Measurements from ENCODE around the gene CAVIN3.
A peak's percentile ranks its signal among the peaks of the same experiment; 100 is the strongest.

Gene CAVIN3

GRCh38 chr11:6320411-6321155, at the start of gene CAVIN3:
TSS of gene CAVIN3 (minus strand) at chr11:6320501. CDS start at chr11:6320476, 25 bp downstream.
- peak; percentile 57 for DNase-seq

DNA sequence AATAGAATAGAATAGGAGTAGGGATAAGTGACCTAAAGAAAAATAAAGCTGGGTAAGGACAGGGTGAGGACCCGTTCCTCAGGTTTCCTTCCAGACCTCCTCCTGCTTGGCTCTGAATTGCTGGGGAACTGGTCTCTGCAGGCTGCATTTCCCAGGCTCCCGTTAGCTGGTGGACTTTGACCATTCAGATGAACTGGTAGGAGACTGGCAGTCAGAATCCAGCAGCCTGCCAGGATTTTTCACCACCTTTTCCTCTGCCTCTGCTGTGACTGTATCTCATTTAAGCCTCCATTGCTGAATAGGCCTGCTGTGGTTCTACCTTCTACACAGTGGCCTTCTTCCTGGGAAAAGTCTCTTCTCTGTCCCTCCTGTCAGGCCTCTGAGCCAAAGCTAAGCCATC, 45.4 kb upstream of the CAVIN3 start:
- no peak for DNase-seq

DNA sequence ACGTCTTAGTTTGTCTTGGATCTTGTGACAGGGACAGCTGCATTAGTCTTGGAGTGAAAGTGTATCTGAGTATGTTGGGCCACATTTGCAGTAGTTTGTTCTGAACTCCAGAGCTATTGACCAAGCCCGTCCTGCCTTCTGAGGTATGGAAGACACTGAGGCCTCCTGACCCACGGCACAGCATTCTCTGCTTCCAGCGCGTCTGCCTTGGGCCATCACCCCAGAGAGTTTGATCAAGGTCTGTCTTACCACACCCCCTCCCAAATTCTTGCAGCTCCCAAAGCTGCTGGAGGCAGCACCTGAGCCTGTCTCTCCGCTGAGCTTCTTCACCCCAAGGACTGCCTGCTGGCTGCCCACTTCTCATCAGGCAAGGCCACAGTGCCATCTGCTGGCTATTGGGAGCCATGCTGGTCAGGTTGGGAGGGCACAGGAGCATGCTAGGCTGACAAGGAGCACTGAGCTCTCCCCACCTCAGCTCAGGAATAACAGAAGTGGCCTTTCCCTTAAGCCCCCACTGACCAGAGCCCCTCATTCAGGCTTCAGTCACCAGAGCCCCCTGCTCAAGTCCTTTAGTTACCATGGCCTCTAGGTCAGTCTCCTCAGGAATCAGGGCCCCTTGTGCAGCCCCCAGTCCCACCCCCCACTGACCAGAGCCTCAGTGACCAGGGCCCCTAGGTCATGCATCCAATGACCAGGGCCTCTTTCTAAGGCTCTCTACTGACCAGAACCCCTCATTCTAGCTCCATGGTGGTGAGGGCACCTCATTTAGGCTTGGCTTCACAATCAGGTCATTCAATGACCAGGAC, 42.8 kb upstream of the CAVIN3 start:
- DNase-seq = peak; percentile 70

- DNase-seq = no peak
These were observed 42.0 kb upstream of the CAVIN3 start for GRCh38 chr11:6362185-6362872.

- DNase-seq = no peak
These were observed 39.9 kb upstream of the CAVIN3 start for GRCh38 chr11:6360183-6360582.

GRCh38 chr11:6357222-6357621, 36.9 kb upstream of the CAVIN3 start:
- peak; percentile 21 for DNase-seq

GRCh38 chr11:6356503-6357055, 36.3 kb upstream of the CAVIN3 start:
- no peak for DNase-seq

DNA sequence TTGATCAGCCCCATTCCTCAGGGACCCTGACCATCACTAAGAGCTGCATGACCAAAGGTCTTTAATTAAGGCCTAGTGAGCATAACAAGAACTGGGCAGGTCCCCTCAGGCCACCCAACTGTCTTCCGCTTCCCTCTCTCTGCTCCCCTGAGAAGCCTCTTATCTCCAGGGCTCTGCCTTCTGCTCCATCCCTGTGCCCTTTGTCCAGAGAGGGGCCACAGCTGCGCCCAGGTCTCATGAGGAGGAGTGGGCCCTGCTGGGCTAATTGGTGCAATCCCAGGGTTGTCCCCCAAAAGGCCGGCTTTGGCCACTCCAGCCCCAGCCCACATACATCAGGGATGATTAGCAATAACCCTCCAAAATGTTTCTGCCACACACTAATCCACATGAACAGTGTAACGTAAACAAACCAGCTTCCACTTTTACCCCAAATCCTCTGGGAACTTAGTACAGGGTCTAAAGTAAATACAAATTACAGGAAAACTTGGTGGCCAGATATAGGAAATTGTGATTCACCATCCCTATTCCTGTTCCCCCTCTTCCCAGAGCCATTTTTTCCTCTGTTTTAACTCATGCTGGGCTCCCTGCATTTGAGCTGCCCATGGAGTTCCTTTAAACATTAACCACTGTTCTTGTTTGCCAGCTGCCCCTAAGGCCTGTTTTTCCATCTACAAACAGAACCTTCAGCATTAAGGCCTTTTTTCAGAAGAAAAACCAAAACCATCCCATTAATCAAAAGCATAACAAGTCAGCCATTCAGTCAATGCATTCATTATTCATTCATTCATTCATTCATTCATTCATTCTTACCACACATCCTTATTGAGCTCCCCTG, 34.6 kb upstream of the CAVIN3 start:
- no peak for DNase-seq

DNA sequence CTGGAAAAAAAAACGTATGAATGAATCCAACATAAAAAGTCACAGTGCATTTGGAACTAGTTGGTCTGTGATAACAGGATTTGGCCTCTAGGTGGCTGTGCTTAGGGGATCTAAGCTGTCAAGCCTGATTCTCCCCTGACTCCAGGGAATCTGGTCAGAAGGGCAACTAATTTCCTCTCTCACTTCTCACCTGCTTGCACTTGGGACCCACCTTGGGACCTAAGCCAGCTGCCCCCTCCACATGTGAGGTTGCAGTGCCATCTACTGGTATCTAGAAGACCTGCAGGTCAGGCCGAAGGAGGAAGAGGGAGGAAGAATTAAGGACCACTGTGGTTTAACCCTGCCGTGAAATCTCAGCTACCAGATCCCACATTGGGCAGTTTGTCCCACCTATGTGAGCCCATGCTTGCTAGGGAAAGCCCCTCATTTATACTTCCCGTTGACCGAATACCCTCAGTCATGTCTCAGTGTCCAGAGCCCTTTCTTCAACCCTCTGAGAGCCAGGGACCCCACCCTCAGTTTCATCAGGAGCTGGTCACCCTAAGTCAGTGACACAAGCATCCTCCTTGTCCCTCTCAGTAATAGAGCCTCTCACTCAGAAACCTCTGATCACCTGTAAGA, 33.2 kb upstream of the CAVIN3 start:
- DNase-seq = peak; percentile 38

GRCh38 chr11:6351782-6352382, 31.6 kb upstream of the CAVIN3 start:
- no peak for DNase-seq

DNA sequence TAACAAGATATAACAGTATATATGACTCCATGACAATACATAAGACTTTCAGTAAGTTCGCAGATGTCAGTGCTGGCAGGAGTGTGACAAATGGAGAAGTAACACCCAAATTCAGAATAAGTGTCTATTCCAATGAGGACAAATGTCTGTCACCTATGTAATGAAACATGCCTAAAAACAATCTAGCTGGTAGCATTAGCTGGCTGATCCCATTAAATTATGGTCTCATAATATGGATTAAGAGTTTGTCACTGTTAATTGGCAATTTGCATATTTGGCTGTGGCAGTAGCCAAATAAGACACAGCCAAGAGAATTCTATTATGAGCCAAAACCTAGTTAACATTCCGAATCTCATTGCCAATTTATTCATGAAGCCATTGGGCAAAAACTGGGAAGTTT, 30.2 kb upstream of the CAVIN3 start:
- no peak for DNase-seq

DNA sequence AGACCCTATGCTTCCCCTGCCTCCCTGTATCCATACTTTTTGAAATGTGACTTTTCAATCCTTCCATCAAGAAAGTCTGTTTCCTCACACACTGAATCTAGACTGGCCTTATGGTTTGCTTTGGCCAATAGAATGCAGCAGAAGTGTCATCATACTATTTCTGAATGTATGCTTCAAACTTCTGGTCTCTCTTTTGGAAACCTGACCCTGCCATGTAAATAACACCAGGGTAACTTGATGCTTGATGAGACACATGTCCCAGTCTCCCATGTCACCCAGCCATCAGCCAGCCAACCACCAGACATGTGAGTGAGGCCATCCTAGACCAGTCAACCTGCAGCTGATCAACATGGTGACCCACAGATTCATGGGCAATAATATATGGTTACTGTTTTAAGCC, 29.7 kb upstream of the CAVIN3 start:
- DNase-seq = no peak

GRCh38 chr11:6345366-6345765, 25.1 kb upstream of the CAVIN3 start:
- no peak for DNase-seq

DNA sequence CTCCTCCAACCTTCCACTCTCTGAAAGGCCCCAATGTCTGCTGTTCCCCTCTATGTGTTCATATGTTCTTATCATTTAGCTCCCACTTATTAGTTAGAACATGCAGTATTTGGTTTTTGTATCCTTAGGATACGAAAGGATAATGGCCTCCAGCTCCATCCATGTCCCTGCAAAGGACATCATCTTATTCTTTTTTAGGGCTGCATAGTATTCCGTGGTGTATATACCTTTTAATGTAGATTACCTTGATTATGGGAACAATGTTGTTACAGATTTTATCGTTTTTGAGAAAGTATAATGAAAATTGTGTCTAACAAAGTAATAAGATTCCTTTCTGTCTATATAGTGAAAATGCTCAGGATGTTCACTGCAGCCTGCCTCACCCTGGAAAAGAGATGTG, 16.0 kb upstream of the CAVIN3 start:
- DNase-seq = no peak

DNA sequence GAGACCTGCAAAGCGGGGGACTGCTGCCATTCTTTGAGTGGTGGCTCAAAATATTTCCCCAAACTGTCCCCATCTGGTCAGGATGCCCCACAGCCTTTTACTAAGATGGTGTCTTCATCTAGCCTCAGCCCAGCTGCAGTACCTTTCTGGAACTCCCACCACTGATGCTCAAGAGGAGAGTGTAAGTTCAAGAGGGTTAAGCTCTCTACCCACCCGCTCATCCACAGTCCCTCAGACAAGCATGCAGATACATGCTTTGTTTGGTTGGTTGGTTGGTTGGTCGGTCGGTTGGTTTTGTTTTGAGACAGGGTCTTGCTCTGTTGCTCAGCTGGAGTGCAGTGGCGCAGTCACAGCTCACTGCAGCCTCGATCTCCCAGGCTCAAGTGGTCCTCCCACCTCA, 14.5 kb upstream of the CAVIN3 start:
- DNase-seq = no peak

DNA sequence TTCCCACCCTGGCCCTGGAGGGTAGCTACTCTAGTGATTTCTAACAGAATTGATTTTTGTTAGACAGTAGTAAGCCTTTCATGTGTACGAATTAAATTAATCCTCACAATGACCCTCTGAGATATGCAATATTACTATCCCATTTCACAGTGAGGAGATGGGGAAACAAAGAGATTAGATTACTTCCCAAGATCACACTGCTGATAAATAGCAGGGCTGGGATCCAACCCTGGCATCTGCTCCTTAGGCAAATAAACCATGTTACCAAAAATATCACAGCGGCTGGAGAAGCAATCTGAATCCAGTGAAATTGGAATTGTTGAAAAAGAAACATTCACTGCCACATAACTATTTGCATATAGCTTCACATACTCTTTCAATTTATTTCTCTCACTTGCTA, 12.8 kb upstream of the CAVIN3 start:
- no peak for DNase-seq

- DNase-seq = no peak
These were observed 11.8 kb upstream of the CAVIN3 start for GRCh38 chr11:6332066-6332465.

- no peak for DNase-seq
These were observed 8.0 kb upstream of the CAVIN3 start for GRCh38 chr11:6328321-6328720.

- no peak for DNase-seq
These were observed 7.5 kb upstream of the CAVIN3 start for GRCh38 chr11:6327806-6328205.

GRCh38 chr11:6326985-6327384, 6.7 kb upstream of the CAVIN3 start:
- no peak for DNase-seq

DNA sequence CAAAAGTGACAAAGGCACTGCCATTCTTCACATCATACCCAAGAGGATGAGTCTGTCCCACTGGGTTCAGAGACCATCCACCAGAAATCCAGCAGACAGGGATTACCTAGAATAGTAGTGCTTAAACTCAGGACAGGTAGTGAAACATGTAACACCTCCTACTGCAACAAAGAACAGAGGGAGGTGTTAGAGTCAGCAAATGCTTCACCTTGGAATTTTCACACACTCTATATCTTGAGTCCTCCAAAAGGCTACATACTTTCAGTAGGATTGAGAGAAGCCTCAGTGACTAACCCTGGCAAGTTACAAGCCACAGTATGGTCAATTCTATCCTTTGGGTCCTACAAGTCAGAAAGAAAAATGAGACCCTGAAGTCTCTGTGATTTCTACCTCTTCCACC, 6.0 kb upstream of the CAVIN3 start:
- no peak for DNase-seq
